Muscle of back (tissue), 11 donors: ENCODE measurements around the gene PLEKHD1. TPM values are rescaled to one million over a fixed set of nuclear protein-coding genes. Genes with fewer than 3 reads are reported as not detected.
"Not testable (repeated sequence)": the region's sequence is repeated elsewhere in the genome, so short reads cannot be mapped to it uniquely, and the experiment has no call there.

Source experiments
- DNase-seq, 3 donors: peaks; one replicate each; pipeline versions ENCODE4 v3.0.0 to v3.0.0-alpha.2; 2013
- polyA plus RNA-seq, 10 donors: library from polyadenylated mRNA; unstranded; fragments of 120-200 nt; gene quantifications; one replicate each; pipeline ENCODE4 v1.2.1, GENCODE V29; 2013; ENCODE audit not compliant: insufficient read length in 10 of 10

The PLEKHD1 gene
- polyA plus RNA-seq, 10 donors = 0.36 to 1.2 (median 0.60) TPM

- no peak for DNase-seq
Measured at GRCh38 chr14:69481815-69482568, 2.5 kb upstream of the PLEKHD1 start.

DNA sequence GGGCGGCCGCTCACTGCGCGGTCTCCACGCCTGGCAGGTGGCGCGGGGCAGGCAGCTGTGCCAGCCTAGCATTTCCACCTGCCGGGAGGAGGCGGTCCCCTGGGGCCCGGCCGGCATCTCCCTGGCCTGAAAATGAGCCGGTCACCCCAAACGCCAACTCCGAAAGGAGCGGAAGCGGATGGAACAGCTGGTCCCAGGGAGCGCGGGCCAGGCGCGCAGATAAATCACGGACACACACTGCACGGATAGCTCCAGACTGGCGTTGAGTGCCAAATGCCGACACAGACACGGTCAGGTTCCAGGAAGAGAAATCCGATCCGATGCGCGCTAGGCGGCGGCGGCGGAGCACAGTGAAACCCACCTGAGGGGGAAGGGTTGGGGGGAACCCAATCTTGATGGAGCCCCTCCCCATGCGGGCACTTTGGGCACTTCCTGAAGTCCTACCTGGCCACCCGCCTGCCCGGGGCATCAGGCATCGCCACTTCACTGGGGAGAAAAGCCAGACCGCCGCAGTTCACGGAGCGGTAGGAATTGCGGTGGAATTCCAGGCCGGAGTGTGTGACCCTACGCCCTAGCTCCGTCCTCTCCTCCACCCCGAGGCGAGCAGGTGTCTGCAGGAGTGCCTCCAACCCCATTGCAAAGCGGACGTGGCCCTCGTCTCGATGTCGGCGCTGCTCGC is 624 bp upstream of the PLEKHD1 start:
- peak; percentile 57 to 81 (median 66) for DNase-seq

DNA sequence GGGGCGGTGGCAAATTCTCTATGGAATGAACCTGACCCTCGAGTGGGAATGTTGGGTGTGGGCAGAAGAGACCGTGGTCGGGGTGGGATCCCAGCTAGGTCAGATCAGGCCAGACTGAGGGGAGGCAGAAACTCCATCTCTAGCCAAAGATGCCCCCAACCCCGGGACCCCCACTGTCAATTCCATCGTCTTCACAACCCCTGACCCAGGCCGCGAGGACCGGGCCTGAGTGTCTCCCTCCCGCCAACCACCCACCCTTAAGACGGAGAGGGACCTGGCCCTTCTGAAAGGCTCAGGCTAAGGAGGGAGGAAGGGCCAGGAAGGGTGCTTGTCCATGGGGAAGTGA is 760 bp downstream of the PLEKHD1 start:
- no peak for DNase-seq

DNA sequence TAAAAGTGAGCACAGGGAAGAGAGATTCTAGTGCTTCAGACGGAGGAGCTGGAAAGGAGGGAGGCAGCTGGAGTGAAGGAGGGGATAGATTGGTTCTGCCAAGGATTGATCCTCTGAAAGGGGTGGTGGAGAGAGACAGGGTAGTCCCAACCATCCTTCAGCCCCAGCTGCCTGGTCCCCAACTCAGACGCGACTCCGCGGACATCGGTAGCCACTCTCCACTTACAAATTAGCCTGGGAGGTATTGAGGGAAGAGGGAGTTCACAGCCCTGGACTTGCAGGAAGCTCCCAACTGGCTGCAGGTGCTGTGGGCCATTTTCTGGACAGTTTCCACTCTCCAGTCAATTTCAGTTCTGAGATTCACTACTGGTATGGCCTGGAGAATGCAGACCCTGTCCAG is 1.2 kb downstream of the PLEKHD1 start:
- no peak for DNase-seq

- no peak for DNase-seq
Measured at GRCh38 chr14:69487226-69487625, 2.7 kb downstream of the PLEKHD1 start.

- no peak for DNase-seq
Measured at GRCh38 chr14:69487771-69488170, 3.2 kb downstream of the PLEKHD1 start.

GRCh38 chr14:69489495-69489894 is 5.0 kb downstream of the PLEKHD1 start:
- no peak for DNase-seq

- DNase-seq = no peak
Measured at GRCh38 chr14:69490219-69490918, 5.8 kb downstream of the PLEKHD1 start.

DNA sequence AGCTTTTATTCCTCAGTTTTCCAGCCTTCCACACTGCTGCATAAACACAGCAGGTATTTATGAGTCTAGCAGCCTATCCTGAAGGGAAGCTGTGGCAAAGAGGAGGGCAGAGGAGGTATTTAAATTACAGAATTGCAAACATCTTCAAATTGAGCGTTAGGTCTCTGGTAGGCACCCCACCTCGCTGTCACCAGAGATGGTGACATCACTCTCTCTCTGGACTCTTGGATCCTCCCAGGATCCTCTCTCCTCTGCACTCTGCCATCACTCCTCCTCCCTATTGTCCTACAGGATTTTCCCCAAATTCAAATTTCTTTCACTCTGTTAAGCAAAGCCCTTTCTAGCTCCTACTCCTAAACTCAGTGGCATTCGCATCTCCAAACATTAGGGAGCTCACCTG is 6.7 kb downstream of the PLEKHD1 start:
- no peak for DNase-seq

DNA sequence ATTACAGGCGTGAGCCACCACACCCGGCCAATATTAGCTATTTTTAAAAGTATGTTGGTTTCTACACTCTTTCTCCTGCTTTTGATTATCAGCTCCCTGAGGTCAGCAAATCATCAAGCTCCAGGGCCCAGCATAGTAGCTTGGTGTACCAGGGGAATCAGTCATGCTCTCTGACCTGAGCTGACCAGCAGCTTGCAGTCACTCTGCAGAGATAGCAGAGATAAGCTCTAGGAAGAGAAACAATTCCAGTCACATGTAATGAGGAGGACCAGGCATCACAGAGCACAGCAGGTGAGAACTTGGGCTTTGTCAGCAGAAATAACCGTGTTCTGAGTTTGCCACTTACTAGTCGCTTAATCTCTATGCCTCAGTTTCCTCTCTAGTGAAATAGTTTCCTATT is 8.5 kb downstream of the PLEKHD1 start:
- no peak for DNase-seq

GRCh38 chr14:69493791-69494190 is 9.3 kb downstream of the PLEKHD1 start:
- DNase-seq = no peak

GRCh38 chr14:69495341-69495921 is 10.9 kb downstream of the PLEKHD1 start:
- DNase-seq = no peak

DNA sequence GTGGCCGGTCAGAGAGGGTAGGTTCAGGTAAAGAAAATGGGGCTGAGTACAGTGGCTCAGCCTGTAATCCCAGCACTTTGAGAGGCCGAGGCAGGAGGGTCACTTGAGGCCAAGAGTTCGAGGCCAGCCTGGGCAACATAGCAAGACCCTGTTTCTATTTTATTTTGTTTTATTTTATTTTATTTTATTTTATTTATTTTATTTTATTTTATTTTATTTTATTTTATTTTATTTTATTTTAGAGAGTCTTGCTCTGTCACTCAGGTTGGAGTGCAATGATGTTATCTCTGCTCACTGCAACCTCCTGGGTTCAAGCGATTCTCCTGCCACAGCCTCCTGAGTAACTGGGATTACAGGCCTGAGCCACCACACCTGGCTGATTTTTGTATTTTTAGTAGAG is 13.3 kb downstream of the PLEKHD1 start:
- DNase-seq = not testable (repeated sequence)

DNA sequence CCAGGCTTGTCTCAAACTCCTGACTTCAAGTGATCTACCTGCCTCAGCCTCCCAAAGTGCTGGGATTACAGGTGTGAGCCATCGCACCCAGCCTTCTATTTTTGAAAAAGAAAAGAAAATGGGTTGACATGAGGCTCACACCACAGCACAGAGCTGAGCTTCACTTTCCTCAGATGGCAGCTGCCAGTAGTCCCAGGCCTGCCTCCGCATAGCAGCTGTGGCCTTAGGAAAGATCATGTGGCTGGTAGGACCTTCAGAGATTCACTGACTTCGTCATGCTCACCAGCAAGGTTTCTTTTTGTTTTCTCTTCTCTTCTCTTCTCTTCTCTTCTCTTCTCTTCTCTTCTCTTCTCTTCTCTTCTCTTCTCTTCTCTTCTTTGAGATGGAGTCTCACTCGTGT is 13.8 kb downstream of the PLEKHD1 start:
- not testable (repeated sequence) for DNase-seq

- no peak for DNase-seq
Measured at GRCh38 chr14:69499436-69499835, 14.9 kb downstream of the PLEKHD1 start.

DNA sequence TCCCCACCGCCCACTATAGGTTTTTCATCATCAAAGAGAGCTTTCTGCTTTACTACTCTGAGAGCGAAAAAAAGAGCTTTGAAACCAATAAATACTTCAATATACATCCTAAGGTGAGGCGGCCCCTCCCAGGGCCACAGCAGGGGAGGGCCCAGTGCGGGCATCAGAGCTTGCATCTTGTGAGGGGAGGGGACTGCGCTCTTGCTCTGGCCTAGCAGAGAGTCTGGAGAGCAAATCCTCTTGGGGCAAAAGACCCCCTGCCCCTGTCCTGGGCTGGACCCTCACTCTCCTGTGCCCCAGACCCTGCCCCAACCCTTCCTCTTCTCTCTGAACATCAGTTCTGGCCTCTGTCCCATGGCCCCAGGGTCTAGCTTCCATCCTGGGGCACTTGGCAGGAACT is 15.6 kb downstream of the PLEKHD1 start:
- no peak for DNase-seq

GRCh38 chr14:69500736-69501135 is 16.2 kb downstream of the PLEKHD1 start:
- no peak for DNase-seq

DNA sequence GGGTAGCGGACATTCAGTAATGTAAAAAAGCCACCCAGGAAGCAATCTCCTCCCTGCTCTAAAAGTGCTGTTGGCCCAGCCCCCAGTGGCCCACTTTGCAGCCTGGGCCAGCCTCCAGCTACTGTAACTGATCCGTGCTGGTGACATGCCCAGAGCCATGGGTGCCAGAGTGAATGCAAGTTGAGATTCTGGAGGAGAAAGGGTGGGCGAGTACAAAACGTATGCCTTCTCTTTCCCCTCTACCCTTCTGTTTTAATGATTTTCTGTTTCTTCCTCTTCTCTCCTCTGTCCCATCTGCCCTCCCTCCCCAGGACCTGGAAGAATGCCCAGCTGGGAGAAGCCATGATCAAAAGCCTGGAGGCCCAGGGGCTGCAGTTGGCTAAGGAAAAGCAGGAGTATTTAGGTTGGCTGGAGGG is 16.9 kb downstream of the PLEKHD1 start:
- DNase-seq = peak; percentile 60 to 76 (median 60)

GRCh38 chr14:69504775-69505174 is 20.2 kb downstream of the PLEKHD1 start:
- DNase-seq = no peak

DNA sequence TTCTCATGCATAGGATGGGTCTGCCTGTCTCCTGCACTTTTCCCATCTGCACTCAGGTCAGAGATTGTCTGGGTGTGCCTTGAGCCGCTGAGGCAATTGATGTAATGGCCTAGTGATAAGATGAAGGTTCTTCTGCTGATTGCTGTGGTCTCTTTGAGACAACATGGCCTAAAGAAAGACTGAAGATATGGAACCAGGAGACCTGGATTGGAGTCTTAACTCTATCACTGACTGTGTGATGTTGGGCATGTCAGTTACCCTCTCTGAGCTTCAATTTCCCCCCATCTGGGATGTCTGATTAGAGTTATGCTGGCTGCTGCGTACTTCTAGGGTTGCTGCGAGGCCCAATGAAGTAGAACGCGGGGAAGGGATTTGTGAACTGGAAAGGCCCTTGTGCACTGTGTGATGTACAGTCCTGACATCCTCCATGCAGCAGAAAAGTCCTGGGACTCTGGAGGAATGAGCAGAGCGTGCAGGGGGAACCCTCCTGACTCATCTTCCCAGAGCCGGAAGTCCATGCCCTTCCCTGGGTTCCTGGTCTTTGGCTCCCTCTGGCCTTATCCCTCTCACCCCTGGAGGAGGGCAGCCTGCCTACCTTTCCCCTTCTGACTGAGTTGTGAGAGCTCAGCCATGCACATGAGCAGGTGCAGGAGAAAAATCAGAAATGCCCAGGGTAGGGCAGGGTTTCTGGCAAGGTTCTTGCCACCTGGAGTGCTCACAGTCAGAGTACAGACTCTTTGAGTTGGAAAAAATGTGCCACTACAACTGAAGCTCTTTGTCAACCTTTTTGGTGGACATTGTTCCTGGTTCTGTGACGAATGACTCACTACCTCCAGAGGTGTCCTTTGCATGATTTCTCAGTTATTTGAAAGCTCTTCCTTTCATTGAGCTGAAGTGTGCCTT is 21.1 kb downstream of the PLEKHD1 start:
- no peak for DNase-seq

DNA sequence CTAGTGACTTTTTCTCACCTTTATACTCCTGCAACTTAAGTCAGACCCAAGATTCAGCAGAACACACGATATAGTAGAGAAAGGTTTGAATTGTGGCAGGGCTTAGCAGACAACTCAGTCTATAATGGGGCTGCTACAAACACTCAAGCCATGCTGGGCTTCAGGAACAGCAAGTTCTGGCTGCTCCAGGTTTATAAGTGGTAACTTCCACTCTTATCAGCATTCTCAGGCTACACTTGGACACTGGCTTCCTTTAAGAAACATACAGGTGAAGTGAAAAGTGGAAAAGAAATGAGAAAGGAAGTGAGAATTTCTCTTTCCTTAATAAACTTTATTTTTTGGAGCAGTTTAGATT is 21.7 kb downstream of the PLEKHD1 start:
- DNase-seq = no peak
